ENCODE measurements around the gene COL26A1. TPM values are rescaled to one million over a fixed set of nuclear protein-coding genes. Genes with fewer than 3 reads are reported as not detected.
A peak's percentile ranks its signal among the peaks of the same experiment; 100 is the strongest.

COL26A1 gene
- total RNA-seq, 3 donors from 2014 or later = not detected

DNA sequence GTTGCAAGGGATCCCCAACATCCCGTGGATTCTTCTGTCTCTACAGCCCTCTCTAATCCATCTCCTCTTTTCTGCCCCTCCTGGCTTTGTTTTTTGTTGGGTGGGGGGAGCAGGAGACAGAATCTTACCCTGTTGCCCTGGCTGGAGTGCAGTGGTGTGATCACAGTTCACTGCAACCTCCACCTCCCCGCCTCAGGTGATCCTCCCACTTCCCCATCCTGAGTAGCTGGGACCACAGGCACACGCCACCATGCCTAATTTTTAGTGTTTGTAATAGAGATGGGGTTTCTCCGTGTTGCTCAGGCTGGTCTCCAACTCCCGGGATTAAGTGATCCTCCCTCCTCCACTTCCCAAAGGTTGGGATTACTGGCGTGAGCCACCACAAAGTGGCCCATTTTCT lies 144.7 kb downstream of the COL26A1 start:
- Histone ChIP-seq H3K36me3 (ENCODE audit: low read depth) (no peaks in the 10 kb centered on the region), H3K4me1 (ENCODE audit: low read depth) (no peaks in the 10 kb centered on the region), H3K9me3 (no peaks in the 10 kb centered on the region), H3K4me3 (no peak overlapping the region)
- intact Hi-C loops (cut with DNase I, micrococcal nuclease) = no loop called here
- ATAC-seq = no peak
- TF ChIP-seq, protein P1, sequence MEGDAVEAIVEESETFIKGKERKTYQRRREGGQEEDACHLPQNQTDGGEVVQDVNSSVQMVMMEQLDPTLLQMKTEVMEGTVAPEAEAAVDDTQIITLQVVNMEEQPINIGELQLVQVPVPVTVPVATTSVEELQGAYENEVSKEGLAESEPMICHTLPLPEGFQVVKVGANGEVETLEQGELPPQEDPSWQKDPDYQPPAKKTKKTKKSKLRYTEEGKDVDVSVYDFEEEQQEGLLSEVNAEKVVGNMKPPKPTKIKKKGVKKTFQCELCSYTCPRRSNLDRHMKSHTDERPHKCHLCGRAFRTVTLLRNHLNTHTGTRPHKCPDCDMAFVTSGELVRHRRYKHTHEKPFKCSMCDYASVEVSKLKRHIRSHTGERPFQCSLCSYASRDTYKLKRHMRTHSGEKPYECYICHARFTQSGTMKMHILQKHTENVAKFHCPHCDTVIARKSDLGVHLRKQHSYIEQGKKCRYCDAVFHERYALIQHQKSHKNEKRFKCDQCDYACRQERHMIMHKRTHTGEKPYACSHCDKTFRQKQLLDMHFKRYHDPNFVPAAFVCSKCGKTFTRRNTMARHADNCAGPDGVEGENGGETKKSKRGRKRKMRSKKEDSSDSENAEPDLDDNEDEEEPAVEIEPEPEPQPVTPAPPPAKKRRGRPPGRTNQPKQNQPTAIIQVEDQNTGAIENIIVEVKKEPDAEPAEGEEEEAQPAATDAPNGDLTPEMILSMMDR (IDR thresholded peaks at IDR 0.05) = no peak
- DNase-seq = no peak

DNA sequence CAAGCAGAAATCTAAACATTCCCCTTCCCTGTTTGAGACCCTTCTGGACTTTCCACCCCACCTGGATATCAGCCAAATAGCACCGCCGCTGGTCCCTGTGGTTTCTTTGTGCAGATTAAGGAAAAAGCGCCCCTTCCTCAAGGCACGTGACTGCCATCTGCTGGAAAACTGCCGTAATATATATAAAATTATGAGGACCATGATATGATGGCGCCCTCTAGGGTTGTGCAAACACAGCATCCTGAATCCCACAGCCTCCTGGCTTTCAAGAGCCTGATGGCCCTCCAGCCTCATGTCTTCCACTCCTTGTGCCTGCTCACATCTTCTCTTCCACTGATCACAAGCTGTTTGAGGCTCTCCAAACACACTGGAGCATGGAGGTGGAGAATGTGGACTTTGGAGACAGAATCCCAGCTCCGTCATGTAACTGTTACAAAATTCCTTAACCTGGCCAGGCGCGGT lies 145.1 kb downstream of the COL26A1 start:
- peak; percentile 61 for ATAC-seq
- TF ChIP-seq, protein P1 (IDR thresholded peaks at IDR 0.05) = peak; percentile 29
- H3K9me3 ChIP-seq = no peaks in the 10 kb centered on the region
- intact Hi-C loops (cut with DNase I, micrococcal nuclease) = no loop called here
- H3K4me3 ChIP-seq = no peak overlapping the region
- peak in 2 of 3 donors; percentile 32 to 44 for DNase-seq
- H3K36me3 ChIP-seq (ENCODE audit: low read depth) = no peaks in the 10 kb centered on the region
- no peaks in the 10 kb centered on the region for H3K4me1 ChIP-seq (ENCODE audit: low read depth)

DNA sequence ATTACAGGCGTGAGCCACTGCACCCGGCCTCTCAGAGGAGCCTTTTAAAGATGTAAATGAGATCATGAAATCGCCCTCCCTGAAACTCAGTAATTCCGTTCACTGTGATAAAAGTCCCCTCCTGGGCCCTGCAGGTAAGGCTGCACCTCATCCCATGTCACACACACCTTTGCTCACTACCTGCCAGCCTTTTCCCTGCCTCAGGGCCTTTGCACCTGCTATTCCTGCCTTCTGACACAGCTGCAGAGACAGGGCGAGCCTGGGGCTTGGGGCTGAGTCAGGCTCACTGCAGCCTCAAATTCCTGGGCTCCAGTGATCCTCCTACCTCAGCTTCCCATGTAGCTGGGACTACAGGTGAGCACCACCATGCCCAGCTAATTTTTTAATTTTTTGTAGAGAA lies 147.6 kb downstream of the COL26A1 start:
- H3K4me3 ChIP-seq = no peak overlapping the region
- DNase-seq = no peak
- no peaks in the 10 kb centered on the region for H3K36me3 ChIP-seq (ENCODE audit: low read depth)
- intact Hi-C loops (cut with DNase I, micrococcal nuclease) = no loop called here
- TF ChIP-seq, protein P1 (IDR thresholded peaks at IDR 0.05) = no peak
- no peaks in the 10 kb centered on the region for H3K4me1 ChIP-seq (ENCODE audit: low read depth)
- ATAC-seq = no peak
- no peaks in the 10 kb centered on the region for H3K9me3 ChIP-seq

DNA sequence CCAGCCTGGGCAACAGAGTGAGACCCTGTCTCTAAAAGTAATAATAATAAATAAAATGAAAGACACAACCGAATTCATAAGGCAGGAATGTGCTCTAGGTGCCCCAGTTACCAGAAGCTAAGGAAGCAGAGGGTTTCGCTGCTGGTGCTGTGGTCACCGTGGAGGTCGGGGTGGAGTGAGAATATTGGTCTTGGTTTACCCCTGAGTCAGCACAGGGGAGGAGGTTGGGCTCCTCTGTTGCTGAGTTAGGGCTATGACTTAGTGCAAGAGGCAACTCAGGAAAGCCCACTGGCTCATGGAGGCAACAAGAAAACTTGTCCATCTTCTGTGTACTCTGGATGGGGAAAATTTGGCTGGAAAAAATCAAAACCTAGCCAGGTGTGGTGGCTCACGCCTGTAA lies 149.3 kb downstream of the COL26A1 start:
- no peaks in the 10 kb centered on the region for H3K9me3 ChIP-seq
- no peak overlapping the region for H3K4me3 ChIP-seq
- no peaks in the 10 kb centered on the region for H3K36me3 ChIP-seq (ENCODE audit: low read depth)
- TF ChIP-seq, protein P1 (IDR thresholded peaks at IDR 0.05) = no peak
- H3K4me1 ChIP-seq (ENCODE audit: low read depth) = no peaks in the 10 kb centered on the region
- ATAC-seq (no peak), DNase-seq (no peak)
- intact Hi-C loops (cut with DNase I, micrococcal nuclease) = no loop called here

DNA sequence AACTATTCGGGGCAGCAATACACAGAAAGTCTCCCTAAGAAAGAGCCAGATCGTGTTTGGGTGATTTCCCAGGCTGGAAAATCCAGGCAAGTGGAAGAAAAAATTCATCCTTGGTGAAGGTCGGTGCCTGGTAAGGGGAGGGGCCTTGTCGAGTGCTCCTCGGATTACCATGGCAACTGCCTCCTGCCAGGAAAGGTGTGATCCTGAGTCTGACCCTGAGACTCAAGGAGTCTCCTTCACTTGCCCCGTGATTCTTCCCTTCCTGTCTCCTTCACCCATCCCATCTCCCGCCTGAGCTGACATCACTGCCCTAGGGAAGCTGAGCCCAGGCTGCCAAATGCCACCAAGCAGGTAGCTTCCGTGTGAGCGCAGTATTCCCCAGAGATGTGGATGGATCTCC lies 154.2 kb downstream of the COL26A1 start:
- DNase-seq (no peak), ATAC-seq (no peak)
- H3K36me3 ChIP-seq (ENCODE audit: low read depth) = no peaks in the 10 kb centered on the region
- intact Hi-C loops (cut with DNase I, micrococcal nuclease) = no loop called here
- no peak overlapping the region for H3K4me3 ChIP-seq
- TF ChIP-seq, protein P1 (IDR thresholded peaks at IDR 0.05) = no peak
- H3K9me3 ChIP-seq = no peaks in the 10 kb centered on the region
- no peaks in the 10 kb centered on the region for H3K4me1 ChIP-seq (ENCODE audit: low read depth)

DNA sequence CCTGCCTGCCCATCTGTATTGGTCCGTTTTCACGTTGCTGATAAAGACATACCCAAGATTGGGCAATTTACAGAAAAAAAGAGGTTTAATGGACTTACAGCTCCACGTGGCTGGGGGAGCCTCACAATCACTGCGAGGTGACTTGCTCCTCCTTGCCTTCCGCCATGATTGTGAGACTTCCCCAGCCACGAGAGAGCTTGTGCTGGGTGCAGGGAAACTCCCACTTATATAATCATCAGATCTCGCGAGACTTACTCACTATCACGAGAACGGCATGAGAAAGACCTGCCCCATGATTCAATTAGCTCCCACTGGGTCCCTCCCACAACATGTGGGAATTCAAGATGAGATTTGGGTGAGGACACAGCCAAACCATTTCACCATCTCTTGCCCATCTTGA lies 154.6 kb downstream of the COL26A1 start:
- no peak for DNase-seq
- Histone ChIP-seq H3K9me3 (no peaks in the 10 kb centered on the region), H3K4me3 (no peak overlapping the region), H3K4me1 (ENCODE audit: low read depth) (no peaks in the 10 kb centered on the region), H3K36me3 (ENCODE audit: low read depth) (no peaks in the 10 kb centered on the region)
- TF ChIP-seq, protein P1 (IDR thresholded peaks at IDR 0.05) = no peak
- no peak for ATAC-seq
- intact Hi-C loops (cut with DNase I, micrococcal nuclease) = no loop called here
